ENCODE data around the gene CYP4X1.
"Not testable (repeated sequence)": the region's sequence is repeated elsewhere in the genome, so short reads cannot be mapped to it uniquely, and the experiment has no call there.

Gene CYP4X1

GRCh38 chr1:47069509-47069908 is 46.0 kb downstream of the CYP4X1 start:
- not testable (repeated sequence) for DNase-seq

- DNase-seq, result peak; percentile 8
These were observed 65.9 kb downstream of the CYP4X1 start for GRCh38 chr1:47089356-47089755.

DNA sequence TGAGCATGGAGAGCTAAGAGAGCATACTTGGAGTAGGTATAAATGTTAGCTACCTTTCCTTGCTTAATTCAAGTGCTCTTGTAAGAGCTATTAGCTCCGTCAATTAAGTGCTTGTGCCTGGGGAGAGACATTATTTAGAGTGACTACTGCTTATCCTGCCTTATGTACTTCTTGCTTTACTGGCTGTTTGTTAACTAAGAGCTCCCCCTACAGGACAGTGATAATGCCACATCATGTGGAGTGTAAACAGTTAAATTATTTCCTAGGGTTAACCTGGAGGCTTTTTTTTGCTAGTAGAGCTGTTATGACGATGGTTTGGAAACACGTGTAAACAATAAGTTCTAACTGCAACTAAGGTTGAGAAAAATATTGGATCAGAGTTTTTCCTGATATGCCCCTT is 68.0 kb downstream of the CYP4X1 start:
- DNase-seq, result not testable (repeated sequence)

Measured in activated CD4-positive, alpha-beta T cell treated with anti-CD3 and anti-CD28 coated beads, Interleukin-2, amount 50 U/mL, for 1 hour (primary cell).